ENCODE data around the gene PHF21B.
"Not testable (repeated sequence)": the region's sequence is repeated elsewhere in the genome, so short reads cannot be mapped to it uniquely, and the experiment has no call there.

PHF21B gene

GRCh38 chr22:45009606-45010531 lies at the start of gene PHF21B:
Gene PHF21B, minus strand, starts transcription at chr22:45010005. Its CDS starts 456 bp downstream, at chr22:45009549.
- peak; percentile 37 for DNase-seq

GRCh38 chr22:45059296-45059695 lies 49.5 kb upstream of the PHF21B start:
- no peak for DNase-seq

DNA sequence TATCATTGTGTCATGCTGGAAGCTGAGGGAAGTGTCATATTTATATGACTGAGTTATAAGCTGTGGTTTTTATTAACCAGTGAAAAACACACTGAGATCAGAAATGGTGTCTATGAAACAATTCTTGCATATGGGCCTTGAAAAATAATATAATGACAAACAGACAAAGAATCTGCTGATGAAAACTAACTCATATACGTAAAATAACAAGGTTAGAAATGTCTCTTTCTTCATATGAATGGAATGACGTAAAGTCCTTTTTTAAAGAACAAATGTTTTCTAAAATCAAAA lies 48.8 kb upstream of the PHF21B start:
- no peak for DNase-seq

DNA sequence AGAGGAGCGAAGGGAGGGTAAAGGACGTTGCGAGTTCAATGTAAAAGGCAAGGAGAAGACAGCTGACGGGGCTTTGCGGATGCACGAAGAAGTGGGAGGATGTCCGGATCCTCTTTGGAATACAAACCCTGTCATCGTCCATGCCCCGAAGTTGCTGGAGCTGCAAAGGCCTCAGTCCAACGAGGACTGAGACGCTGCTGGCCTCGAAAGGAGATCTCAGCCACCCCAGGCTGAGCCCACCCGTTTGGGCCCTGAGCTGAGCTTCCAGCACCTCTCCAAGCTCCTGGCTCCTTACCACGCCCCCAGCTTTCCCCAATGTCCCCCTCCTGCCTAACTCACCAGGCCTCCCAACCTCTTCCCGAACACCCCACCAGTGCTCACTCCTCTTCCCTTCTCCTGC lies 46.1 kb upstream of the PHF21B start:
- DNase-seq = no peak

- no peak for DNase-seq
Measured at GRCh38 chr22:45053571-45053970, 43.8 kb upstream of the PHF21B start.

- DNase-seq = no peak
Measured at GRCh38 chr22:45053094-45053493, 43.3 kb upstream of the PHF21B start.

DNA sequence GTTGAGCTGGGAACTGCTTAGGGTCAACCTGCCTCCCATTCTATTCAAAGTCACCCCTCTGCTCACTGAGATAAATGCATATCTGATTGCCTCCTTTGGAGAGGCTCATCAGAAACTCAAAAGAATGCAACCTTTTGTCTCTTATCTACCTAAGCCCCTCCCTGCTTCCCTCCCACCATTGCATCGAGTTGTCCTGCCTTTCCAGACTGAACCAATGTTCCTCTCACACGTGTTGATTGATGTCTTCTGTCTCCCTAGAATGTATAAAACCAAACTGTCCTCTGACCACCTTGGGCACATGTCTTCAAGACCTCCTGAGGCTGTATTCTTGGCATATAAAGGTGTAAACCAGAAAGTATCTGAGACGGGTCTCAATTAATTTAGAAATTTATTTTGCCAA lies 42.9 kb upstream of the PHF21B start:
- DNase-seq = not testable (repeated sequence)

GRCh38 chr22:45051946-45052345 lies 42.1 kb upstream of the PHF21B start:
- no peak for DNase-seq

GRCh38 chr22:45051419-45051818 lies 41.6 kb upstream of the PHF21B start:
- DNase-seq = no peak

DNA sequence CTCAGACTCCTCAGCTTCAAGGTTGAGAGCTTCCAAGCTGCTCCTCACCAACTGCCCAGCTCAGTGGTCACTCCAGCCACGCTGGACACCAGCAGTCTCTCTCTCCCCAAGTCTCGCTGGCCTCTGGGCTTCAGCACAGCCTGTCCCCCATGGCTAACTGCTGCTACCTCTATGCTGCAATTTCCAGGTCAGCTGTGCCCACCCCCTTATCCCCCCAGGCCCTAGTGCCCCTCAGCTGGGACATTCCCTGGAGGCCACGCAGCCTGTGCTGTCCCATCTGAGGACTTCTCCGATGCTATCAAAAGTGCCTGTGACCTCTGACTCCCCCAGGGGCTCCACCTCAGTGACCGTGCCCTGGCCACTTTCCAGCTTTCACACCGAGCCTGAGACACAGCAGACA lies 37.5 kb upstream of the PHF21B start:
- DNase-seq = no peak

- DNase-seq = no peak
Measured at GRCh38 chr22:45045208-45045607, 35.4 kb upstream of the PHF21B start.

GRCh38 chr22:45042263-45042662 lies 32.5 kb upstream of the PHF21B start:
- DNase-seq = no peak

DNA sequence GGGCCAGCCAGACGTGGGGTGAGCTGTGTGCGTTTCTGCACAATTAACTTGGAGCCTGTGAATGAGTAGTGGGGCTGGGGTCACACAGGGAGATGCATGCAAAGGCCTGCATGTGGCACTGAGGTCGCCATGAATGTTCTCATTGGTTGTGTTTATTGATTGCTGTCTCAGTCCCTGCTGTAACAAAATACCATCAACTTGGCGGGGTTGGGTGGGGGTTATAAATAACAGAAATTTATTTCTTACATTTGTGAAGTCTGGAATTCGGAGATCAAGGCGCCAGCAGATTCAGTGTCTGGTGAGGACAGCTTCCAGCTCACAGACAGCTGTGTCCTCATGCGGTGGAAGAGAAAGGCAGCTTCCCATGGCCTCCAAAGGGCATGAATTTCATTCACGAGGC lies 29.3 kb upstream of the PHF21B start:
- no peak for DNase-seq

DNA sequence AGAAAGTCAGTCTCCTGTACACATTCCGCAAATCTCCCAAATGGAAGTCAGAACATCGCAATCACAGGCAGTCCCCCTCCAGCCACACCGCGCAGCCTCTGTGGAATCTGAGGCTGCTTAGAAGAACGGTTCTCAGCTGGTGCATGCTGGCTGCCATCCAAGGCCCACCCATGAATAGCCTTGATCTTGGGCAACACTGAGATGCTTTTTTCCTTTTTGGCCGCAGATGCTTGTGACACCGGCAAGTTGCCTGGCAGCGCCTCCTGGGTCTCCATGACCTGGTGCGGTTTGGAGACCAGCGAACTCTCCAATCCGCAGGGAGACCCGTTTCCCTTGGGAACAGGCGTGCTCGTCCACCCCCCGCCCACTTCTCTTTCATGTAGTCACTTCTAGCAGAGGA lies 26.3 kb upstream of the PHF21B start:
- no peak for DNase-seq

- DNase-seq = no peak
Measured at GRCh38 chr22:45034821-45035220, 25.0 kb upstream of the PHF21B start.

- DNase-seq = no peak
Measured at GRCh38 chr22:45034156-45034555, 24.4 kb upstream of the PHF21B start.

DNA sequence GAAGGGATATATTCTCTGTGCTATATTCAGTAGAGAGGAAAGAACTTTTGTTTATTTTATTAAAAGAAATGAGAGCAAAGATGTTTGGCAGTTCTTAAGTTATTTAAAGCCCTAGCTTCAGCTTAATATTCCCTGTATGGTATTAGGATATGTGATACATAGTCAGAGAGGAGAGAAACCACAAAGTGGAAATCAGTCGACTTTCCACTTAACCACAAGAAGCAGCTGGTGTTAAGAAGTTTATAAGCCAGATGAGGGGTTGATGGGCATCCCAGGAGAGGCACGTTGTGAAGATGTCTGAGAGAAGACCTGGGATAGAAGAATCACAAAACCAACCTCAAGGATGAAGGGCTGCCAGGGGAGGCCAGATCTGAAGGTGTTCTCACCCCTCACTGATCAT lies 23.3 kb upstream of the PHF21B start:
- DNase-seq = no peak

GRCh38 chr22:45031629-45032403 lies 22.0 kb upstream of the PHF21B start:
- DNase-seq = no peak

DNA sequence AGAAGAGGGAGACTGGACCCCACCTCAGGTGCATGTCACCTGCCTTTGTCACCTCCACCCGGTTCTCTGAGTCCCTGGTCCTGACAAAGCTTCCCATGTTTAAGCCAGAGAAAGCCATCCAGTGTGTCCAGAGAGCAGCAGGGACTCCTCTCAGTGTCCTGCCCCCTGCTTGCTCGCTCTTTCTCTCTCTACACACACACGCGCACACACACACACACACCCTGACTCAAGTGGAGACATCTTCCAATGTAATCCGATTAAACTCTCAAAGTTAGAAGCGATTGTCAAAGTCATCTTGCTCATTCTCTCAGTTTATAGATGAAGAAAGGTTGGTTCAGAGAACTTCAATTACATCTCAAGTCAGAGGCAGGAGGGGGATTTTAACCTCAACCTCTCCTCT lies 19.7 kb upstream of the PHF21B start:
- no peak for DNase-seq

DNA sequence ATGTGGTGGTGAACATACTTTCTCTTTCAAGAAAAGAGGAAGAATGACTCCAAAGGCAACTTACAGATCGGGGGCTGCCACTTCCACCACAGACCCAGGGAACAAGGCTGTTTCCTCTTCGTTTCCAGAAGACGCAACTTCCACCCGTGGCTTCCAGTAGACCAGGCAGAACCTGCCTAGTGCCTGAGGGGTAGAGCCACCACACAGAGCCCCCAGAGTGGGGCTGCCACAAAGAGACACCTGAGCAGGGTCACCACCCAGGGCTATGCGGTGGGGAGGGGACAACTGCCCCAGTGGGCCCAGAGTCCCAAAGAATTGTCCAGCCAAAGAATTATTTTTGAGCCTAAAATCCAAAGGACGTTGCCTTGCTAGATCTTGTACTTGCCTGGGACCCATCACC lies 16.7 kb upstream of the PHF21B start:
- DNase-seq = no peak

GRCh38 chr22:45023431-45023830 lies 13.6 kb upstream of the PHF21B start:
- no peak for DNase-seq

DNA sequence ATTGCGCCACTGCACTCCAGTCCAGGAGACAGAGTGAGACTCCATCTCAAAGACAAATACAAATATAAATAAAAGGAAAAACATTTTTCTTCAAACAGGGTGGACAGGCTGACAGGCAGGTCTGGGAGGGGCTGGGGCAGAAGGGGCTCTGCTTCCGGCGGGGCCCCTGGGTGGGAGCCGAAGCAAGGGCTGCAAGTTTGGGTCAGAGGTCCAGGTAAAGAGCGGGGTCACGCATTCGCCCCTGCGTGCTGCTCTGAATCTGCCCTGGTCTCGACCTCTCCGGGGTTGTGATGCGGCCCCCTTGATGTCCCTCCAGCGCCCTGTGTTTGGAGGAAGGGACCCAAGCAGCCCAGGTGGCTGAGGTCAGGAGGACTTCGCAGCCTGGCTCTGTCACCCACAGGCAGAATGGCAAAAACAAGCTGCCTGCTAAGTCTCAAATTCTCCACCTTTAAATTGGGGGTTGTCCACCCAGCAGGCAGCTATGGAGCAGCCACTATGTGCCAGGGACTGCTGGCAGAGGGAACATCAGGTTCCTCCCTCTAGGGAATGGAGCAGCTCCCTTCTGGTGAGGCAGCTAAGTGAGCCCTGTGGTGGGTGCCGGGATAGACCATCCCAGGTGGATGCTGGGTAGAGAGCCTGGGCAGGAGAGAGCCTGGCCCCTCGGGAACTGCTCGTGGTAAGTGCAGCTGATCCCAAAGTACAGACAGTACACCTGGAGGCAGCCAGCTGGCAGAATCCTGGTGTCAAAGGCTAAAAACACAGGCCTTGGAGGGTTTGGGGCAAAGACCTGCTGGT lies 10.3 kb upstream of the PHF21B start:
- no peak for DNase-seq

GRCh38 chr22:45014654-45015053 lies 4.8 kb upstream of the PHF21B start:
- no peak for DNase-seq

DNA sequence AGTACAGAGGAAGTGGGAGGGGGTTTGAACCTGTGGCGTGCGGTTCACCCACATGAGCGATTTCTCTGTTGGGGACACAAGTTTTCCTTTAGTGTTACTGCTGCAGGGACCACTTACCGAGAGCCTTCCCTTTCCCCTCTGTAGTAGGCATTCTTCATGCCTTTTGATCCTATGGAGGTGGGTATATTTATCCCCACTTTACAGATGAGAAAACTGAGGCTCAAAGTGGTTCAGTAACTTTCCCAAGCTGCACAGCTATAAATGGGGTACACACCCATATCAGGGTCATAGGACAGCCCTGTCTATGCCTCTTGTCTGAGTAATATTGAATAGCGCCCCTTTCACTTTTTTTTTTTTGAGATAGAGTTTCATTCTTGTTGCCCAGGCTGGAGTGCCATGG lies 3.3 kb upstream of the PHF21B start:
- no peak for DNase-seq
